Brain microvascular endothelial cell (primary cell): ENCODE measurements around the gene WASF2.
"Not testable (repeated sequence)": the region's sequence is repeated elsewhere in the genome, so short reads cannot be mapped to it uniquely, and the experiment has no call there.

Source experiments
- DNase-seq: peaks from one replicate; pipeline ENCODE4 v3.0.0-alpha.2; 2020
- H3K27ac ChIP-seq: fragments of 250-450 bp; sonication (Bioruptor Pico); 2 replicates; pipeline ENCODE4 v1.5.1; 2020; ENCODE audit warnings: mild to moderate bottlenecking, moderate library complexity
- H3K27me3 ChIP-seq: fragments of 250-450 bp; sonication (Bioruptor Pico); replicated peaks from 2 replicates; pipeline ENCODE4 v1.5.1; 2020; ENCODE audit warnings: mild to moderate bottlenecking
- H3K36me3 ChIP-seq: fragments of 250-450 bp; sonication (Bioruptor Pico); replicated peaks from 2 replicates; pipeline ENCODE4 v1.5.1; 2020; ENCODE audit warnings: mild to moderate bottlenecking
- H3K4me3 ChIP-seq: 2 replicates; pipeline ENCODE4 v1.5.1; 2011; ENCODE audit warnings: low read depth, mild to moderate bottlenecking, control low read depth, low read length, moderate library complexity
- CTCF ChIP-seq: IDR thresholded peaks from 2 replicates; pipeline ENCODE4 v1.5.1; 2011; ENCODE audit warnings: low read depth, mild to moderate bottlenecking, moderate library complexity, low read length, control low read depth, inconsistent platforms; ENCODE audit errors: missing control alignments
- in situ Hi-C: cut with HindIII; loops from 2 replicates; pipeline ENCODE4 v1.10.0; 2017; ENCODE audit warnings: low sequenced_read_pairs, low pct_ligation_motif_present

The WASF2 gene

GRCh38 chr1:27489973-27490741 is at the start of gene WASF2:
Gene WASF2, minus strand, starts transcription at chr1:27490167. Its CDS starts 61,277 bp downstream, at chr1:27428890.
- TF ChIP-seq CTCF = no peak
- H3K27me3 ChIP-seq = no peaks in the 10 kb centered on the region
- in situ Hi-C loops = no loop called here

GRCh38 chr1:27538793-27539192 is 48.8 kb upstream of the WASF2 start:
- H3K27me3 ChIP-seq = no peaks in the 10 kb centered on the region
- H3K36me3 ChIP-seq = peaks cover 2% of the 10 kb centered on the region
- H3K4me3 ChIP-seq = no peak overlapping the region
- TF ChIP-seq CTCF = no peak
- peak overlapping the region; percentile 22 for H3K27ac ChIP-seq
- DNase-seq = peak; percentile 59
- in situ Hi-C loops = no loop called here

More at GRCh38 chr1:27489973-27490741, at the start of gene WASF2:
- Histone ChIP-seq H3K4me3 (peak within 1 kb of the TSS; percentile 98), H3K27ac (peak within 1 kb of the TSS; percentile 100), H3K36me3 (no peaks in the 10 kb centered on the region)
- DNase-seq = peak; percentile 96

- H3K4me3 ChIP-seq, H3K27me3 ChIP-seq, H3K36me3 ChIP-seq, DNase-seq, in situ Hi-C loops: not testable (repeated sequence)
- H3K27ac ChIP-seq = peak overlapping the region; percentile 22
These were observed 48.3 kb upstream of the WASF2 start for GRCh38 chr1:27538305-27538676.

GRCh38 chr1:27536767-27537166 is 46.8 kb upstream of the WASF2 start:
- peaks cover 5% of the 10 kb centered on the region for H3K36me3 ChIP-seq
- TF ChIP-seq CTCF = peak; percentile 22
- in situ Hi-C loops = no loop called here
- no peak overlapping the region for H3K4me3 ChIP-seq
- H3K27me3 ChIP-seq = no peaks in the 10 kb centered on the region
- H3K27ac ChIP-seq = no peak overlapping the region
- DNase-seq = peak; percentile 59

GRCh38 chr1:27536010-27536757 is 46.2 kb upstream of the WASF2 start:
- Histone ChIP-seq H3K27me3 (no peaks in the 10 kb centered on the region), H3K4me3 (no peak overlapping the region), H3K27ac (no peak overlapping the region), H3K36me3 (peaks cover 5% of the 10 kb centered on the region)
- TF ChIP-seq CTCF = no peak
- in situ Hi-C loops = no loop called here
- DNase-seq = no peak

GRCh38 chr1:27535386-27535785 is 45.4 kb upstream of the WASF2 start:
- Histone ChIP-seq H3K27ac (no peak overlapping the region), H3K27me3 (no peaks in the 10 kb centered on the region)

More at GRCh38 chr1:27535386-27535785, 45.4 kb upstream of the WASF2 start:
- DNase-seq = no peak
- Histone ChIP-seq H3K4me3 (no peak overlapping the region), H3K36me3 (peaks cover 5% of the 10 kb centered on the region)
- no peak for TF ChIP-seq CTCF
- in situ Hi-C loops = no loop called here
